Tibial nerve (tissue), 3 donors: ENCODE data around the gene IWS1.

Source experiments
- CTCF ChIP-seq, 5 experiments: fragments of 200-600 bp in 3 of 5; fragments of 450-650 bp in 2 of 5; sonication (generic) in 3 of 5; IDR thresholded peaks; one replicate each; pipeline ENCODE4 v1.5.1; 2016 to 2019; ENCODE audit warnings: antibody characterized with exemption in 5 of 5, mild to moderate bottlenecking in 3 of 5, moderate library complexity in 2 of 5
- POLR2A ChIP-seq, 2 donors: fragments of 450-650 bp; IDR thresholded peaks; one replicate each; pipeline ENCODE4 v1.6.1; 2017; ENCODE audit warnings: antibody characterized with exemption in 2 of 2, mild to moderate bottlenecking in 2 of 2, moderate library complexity in 2 of 2

DNA sequence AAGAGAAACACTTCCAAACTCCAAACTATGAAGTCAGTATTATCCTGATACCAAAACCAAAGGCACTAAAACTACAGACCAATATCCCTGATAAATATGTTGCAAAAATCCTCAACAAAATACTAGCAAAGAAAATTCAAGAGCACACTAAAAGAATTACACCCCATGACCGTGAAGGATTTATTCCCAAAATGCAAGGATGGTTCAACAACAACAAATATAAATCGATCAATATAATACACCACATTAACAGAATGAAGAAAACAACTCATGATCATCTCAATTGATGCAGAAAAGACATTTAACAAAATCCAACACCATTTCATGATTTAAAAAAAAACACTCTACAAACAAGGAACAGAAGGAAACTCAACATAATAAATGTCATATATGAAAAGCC lies 50.5 kb downstream of the IWS1 start:
- TF ChIP-seq POLR2A (IDR thresholded peaks at IDR 0.05): no peak
- TF ChIP-seq CTCF (IDR thresholded peaks at IDR 0.05): no peak
